Endothelial cell of umbilical vein (primary cell): ENCODE data around the gene MARK1. TPM values are rescaled to one million over a fixed set of nuclear protein-coding genes. Genes with fewer than 3 reads are reported as not detected.

Source experiments
- BruUV-seq: library from RNA; stranded (reverse); fragments of 400-500 nt; replicated peaks from 2 replicates; lab custom pipeline; 2021; lab: Mats Ljungman, UMichigan
- CTCF ChIA-PET: fragments of 300-600, 350-600 bp; sonication (Branson Sonifier 250); formaldehyde crosslinking; loops from one replicate; lab custom pipeline; 2021; ENCODE audit warnings: antibody characterized with exemption, inconsistent platforms; lab: Charles Lee
- POLR2A ChIA-PET: fragments of 300-600, 350-600 bp; sonication (Branson Sonifier 250); formaldehyde crosslinking; loops from one replicate; lab custom pipeline; 2021; ENCODE audit warnings: antibody characterized with exemption, inconsistent platforms; lab: Charles Lee
- DNase-seq: peaks from one replicate; pipeline ENCODE4 v3.0.0-alpha.2; 2011; ENCODE audit warnings: low read depth, low spot score
- FAIRE-seq: peaks from 2 replicates; lab custom pipeline; 2011; peaks lifted over from hg19 to GRCh38; lab: Jason Lieb, UNC
- H2AFZ ChIP-seq: 2 replicates; pipeline ENCODE4 v1.6.0; 2012; ENCODE audit warnings: low read depth, low read length, control low read depth, inconsistent platforms
- H3K27ac ChIP-seq: 2 replicates; pipeline ENCODE4 v1.5.1; 2011; ENCODE audit warnings: low read depth, mild to moderate bottlenecking, control low read depth, low read length, moderate library complexity; ENCODE audit not compliant: insufficient read depth
- H3K27me3 ChIP-seq, 2 experiments: 2 replicates each; pipeline versions ENCODE4 v1.6.0 to v1.6.1; 2011; ENCODE audit warnings: low read length in 2 of 2, mixed read lengths in 1 of 2; ENCODE audit not compliant: control insufficient read depth in 2 of 2, insufficient read depth in 2 of 2
- H3K36me3 ChIP-seq, 2 experiments: 2 replicates in 1 of 2; 3 replicates in 1 of 2; pipeline ENCODE4 v1.5.1; 2011; ENCODE audit warnings: low read length in 2 of 2, mild to moderate bottlenecking in 1 of 2, moderate library complexity in 1 of 2; ENCODE audit not compliant: control insufficient read depth in 2 of 2, insufficient read depth in 2 of 2; ENCODE audit errors: extremely low read depth in 1 of 2
- H3K4me1 ChIP-seq: 3 replicates; pipeline ENCODE4 v1.5.1; 2011; ENCODE audit warnings: mild to moderate bottlenecking, low read length; ENCODE audit not compliant: control insufficient read depth, insufficient read depth; ENCODE audit errors: extremely low read depth
- H3K4me2 ChIP-seq: 2 replicates; pipeline ENCODE4 v1.6.1; 2011; ENCODE audit warnings: low read length, control low read depth, mixed read lengths; ENCODE audit not compliant: insufficient read depth
- H3K4me3 ChIP-seq, 3 experiments: fragments of 200-600 bp in 1 of 3; sonication (generic), shearing (Covaris generic) in 1 of 3; replicated peaks in 1 of 3; 2 replicates each; pipeline ENCODE4 v1.5.1; 2011 to 2016; ENCODE audit warnings: control low read depth in 3 of 3, low read length in 3 of 3, mild to moderate bottlenecking in 2 of 3, inconsistent platforms in 1 of 3, low read depth in 1 of 3, moderate library complexity in 1 of 3; ENCODE audit not compliant: insufficient read depth in 1 of 3
- H3K79me2 ChIP-seq: 2 replicates; pipeline ENCODE4 v1.6.0; 2012; ENCODE audit warnings: low read length, inconsistent platforms; ENCODE audit not compliant: control insufficient read depth, insufficient read depth
- H3K9ac ChIP-seq: replicated peaks from 2 replicates; pipeline ENCODE3; 2011; ENCODE audit warnings: low read length, control low read depth; ENCODE audit not compliant: insufficient read depth; ENCODE audit errors: extremely low read depth
- H3K9me1 ChIP-seq: replicated peaks from 3 replicates; pipeline ENCODE4 v1.6.0; 2011; ENCODE audit warnings: mild to moderate bottlenecking, low read length; ENCODE audit not compliant: control insufficient read depth, insufficient read depth; ENCODE audit errors: extremely low read depth
- H3K9me3 ChIP-seq: replicated peaks from 2 replicates; pipeline ENCODE4 v1.5.1; 2012; ENCODE audit warnings: low read length, inconsistent platforms; ENCODE audit not compliant: control insufficient read depth, insufficient read depth
- H4K20me1 ChIP-seq: replicated peaks from 2 replicates; pipeline ENCODE3; 2011; ENCODE audit warnings: mild to moderate bottlenecking, low read length; ENCODE audit not compliant: control insufficient read depth, insufficient read depth; ENCODE audit errors: extremely low read depth
- EZH2 ChIP-seq: IDR thresholded peaks from 2 replicates; pipeline ENCODE4 v1.6.1; 2012; ENCODE audit warnings: borderline replicate concordance, low read depth, mild to moderate bottlenecking, moderate library complexity, low read length, inconsistent platforms; ENCODE audit not compliant: severe bottlenecking
- FOS ChIP-seq: IDR thresholded peaks from 2 replicates; pipeline ENCODE4 v1.6.1; 2011; ENCODE audit warnings: mild to moderate bottlenecking, low read length, moderate library complexity, borderline replicate concordance; ENCODE audit not compliant: insufficient read depth
- GATA2 ChIP-seq: IDR thresholded peaks from 2 replicates; pipeline ENCODE4 v1.7.0; 2011; ENCODE audit warnings: low read depth, mild to moderate bottlenecking, moderate library complexity, mixed read lengths, low read length; ENCODE audit not compliant: insufficient read length, insufficient read depth
- JUN ChIP-seq: IDR thresholded peaks from 2 replicates; pipeline ENCODE4 v1.6.1; 2011; ENCODE audit warnings: borderline replicate concordance, low read depth; ENCODE audit not compliant: insufficient read length, insufficient read depth
- MYC ChIP-seq: IDR thresholded peaks from one replicate; pipeline ENCODE4 v1.6.1; 2011; ENCODE audit warnings: mild to moderate bottlenecking, low read depth, low read length
- POLR2A ChIP-seq: IDR thresholded peaks from 2 replicates; pipeline ENCODE4 v1.6.1; 2012; ENCODE audit warnings: low read depth, mild to moderate bottlenecking, control low read depth, low read length
- POLR2AphosphoS5 ChIP-seq: IDR thresholded peaks from 2 replicates; pipeline ENCODE4 v1.6.1; 2012; ENCODE audit warnings: low read depth, mild to moderate bottlenecking, control low read depth, low read length, moderate library complexity; ENCODE audit not compliant: insufficient read depth
- dilution Hi-C: fragments of 300-500 bp; cut with MboI; formaldehyde crosslinking; loops from one replicate; pipeline ENCODE4 v1.15.0; 2019; ENCODE audit warnings: low sequenced_read_pairs; ENCODE audit not compliant: extremely low pct_ligation_motif_present
- intact Hi-C: fragments of 100-400 bp; cut with micrococcal nuclease; formaldehyde crosslinking; loops from one replicate; pipeline ENCODE4 v1.10.0; 2022
- polyA plus RNA-seq, 4 experiments: library from polyadenylated mRNA; depleted of rRNA in 3 of 4; stranded (reverse) in 3 of 4; unstranded in 1 of 4; fragments of >200 nt; gene quantifications; 2 replicates each; pipeline versions ENCODE4 v1.2.1 to v1.2.3, GENCODE V29; 2011 to 2012; ENCODE audit warnings: missing spikeins in 1 of 4
- total RNA-seq: library from RNA; stranded (reverse); gene quantifications from 2 replicates; pipeline ENCODE4 v1.2.3, GENCODE V29; 2021
- TF ChIP-seq, protein P1 (sequence below): IDR thresholded peaks from 2 replicates; pipeline ENCODE4 v1.6.1; 2011; ENCODE audit not compliant: insufficient read depth, insufficient read length
- TF ChIP-seq, protein P2 (sequence below), 2 donors: IDR thresholded peaks; 1 replicate in 1 of 2; 2 replicates in 1 of 2; pipeline ENCODE4 v1.5.1; 2011; ENCODE audit warnings: low read length in 2 of 2, mild to moderate bottlenecking in 2 of 2, moderate library complexity in 2 of 2, control low read depth in 1 of 2, inconsistent platforms in 1 of 2, low read depth in 1 of 2; ENCODE audit not compliant: insufficient read depth in 1 of 2; ENCODE audit errors: extremely low read depth in 1 of 2

Gene MARK1
- total and polyA plus RNA-seq, 2 donors (not counting 3 experiments of a cell fraction or from before 2014, with no cell fraction given): 1.2 to 5.5 TPM

DNA sequence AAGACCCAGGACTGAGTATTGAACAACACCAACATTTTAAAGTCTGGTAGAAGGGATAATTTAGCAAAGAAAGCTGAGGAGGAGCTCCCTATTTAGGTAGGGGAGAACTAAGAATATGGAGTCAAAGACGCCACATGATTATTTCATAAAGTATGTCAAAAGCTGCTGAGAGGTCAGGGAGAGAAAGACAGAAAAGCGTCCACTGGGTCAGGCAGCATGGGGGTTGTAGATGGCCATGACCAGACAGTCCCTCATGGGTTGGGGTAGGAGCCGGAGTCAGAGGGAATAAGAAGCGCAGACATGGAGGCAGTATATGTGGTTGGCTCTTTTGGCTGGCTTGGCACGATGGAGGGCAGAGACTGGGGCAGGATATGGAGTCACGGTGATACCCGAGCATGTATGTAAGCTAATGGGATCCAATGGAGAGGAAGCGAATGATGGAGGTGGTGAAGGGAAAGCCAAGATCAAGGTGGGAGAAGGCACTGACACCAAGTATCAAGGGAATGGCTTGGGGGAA lies 167.0 kb downstream of the MARK1 start:
- BruUV-seq: no TSS peak

More for the DNA sequence above, 167.0 kb downstream of the MARK1 start:
- no peak overlapping the region for H3K27ac ChIP-seq
- no peak overlapping the region for H2AFZ ChIP-seq
- no peaks in the 10 kb centered on the region for H3K9me1 ChIP-seq
- ChIA-PET POLR2A (no interaction called here), CTCF (interaction anchor here (2.2 to 7.3 kb wide), 2 partner anchors 39 to 80 kb away, joined by 10 to 83 read pairs; no protein-coding TSS in a partner anchor)
- dilution Hi-C loops (no loop called here), intact Hi-C loops (loop anchor here (5.0 kb wide), 1 partner anchor 168 kb away; the partner anchor contains the start of gene MARK1)
- TF ChIP-seq EZH2 (no peak), GATA2 (no peak), POLR2AphosphoS5 (no peak), MYC (no peak), JUN (no peak), FOS (no peak), POLR2A (no peak)
- TF ChIP-seq, protein P1, sequence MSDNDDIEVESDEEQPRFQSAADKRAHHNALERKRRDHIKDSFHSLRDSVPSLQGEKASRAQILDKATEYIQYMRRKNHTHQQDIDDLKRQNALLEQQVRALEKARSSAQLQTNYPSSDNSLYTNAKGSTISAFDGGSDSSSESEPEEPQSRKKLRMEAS: no peak
- TF ChIP-seq, protein P2, sequence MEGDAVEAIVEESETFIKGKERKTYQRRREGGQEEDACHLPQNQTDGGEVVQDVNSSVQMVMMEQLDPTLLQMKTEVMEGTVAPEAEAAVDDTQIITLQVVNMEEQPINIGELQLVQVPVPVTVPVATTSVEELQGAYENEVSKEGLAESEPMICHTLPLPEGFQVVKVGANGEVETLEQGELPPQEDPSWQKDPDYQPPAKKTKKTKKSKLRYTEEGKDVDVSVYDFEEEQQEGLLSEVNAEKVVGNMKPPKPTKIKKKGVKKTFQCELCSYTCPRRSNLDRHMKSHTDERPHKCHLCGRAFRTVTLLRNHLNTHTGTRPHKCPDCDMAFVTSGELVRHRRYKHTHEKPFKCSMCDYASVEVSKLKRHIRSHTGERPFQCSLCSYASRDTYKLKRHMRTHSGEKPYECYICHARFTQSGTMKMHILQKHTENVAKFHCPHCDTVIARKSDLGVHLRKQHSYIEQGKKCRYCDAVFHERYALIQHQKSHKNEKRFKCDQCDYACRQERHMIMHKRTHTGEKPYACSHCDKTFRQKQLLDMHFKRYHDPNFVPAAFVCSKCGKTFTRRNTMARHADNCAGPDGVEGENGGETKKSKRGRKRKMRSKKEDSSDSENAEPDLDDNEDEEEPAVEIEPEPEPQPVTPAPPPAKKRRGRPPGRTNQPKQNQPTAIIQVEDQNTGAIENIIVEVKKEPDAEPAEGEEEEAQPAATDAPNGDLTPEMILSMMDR (IDR thresholded peaks at IDR 0.05; ENCODE audit: extremely low read depth in 1 of 2, insufficient read depth in 1 of 2, low read depth in 1 of 2, low read length in 2 of 2): no peak
- peaks cover 0 to 10% of the 10 kb centered on the region in 2 experiments for H3K36me3 ChIP-seq
- no peak overlapping the region for H3K9ac ChIP-seq
- no peaks in the 10 kb centered on the region for H3K9me3 ChIP-seq
- H3K79me2 ChIP-seq: peaks cover 15% of the 10 kb centered on the region
- no peaks in the 10 kb centered on the region for H3K27me3 ChIP-seq
- no peaks in the 10 kb centered on the region for H4K20me1 ChIP-seq
- DNase-seq: no peak
- no peak overlapping the region for H3K4me3 ChIP-seq
- no peak overlapping the region for H3K4me2 ChIP-seq
- peaks cover 14% of the 10 kb centered on the region for H3K4me1 ChIP-seq
- FAIRE-seq: no peak
